ENCODE data around the gene PCDHGB7. TPM values are rescaled to one million over a fixed set of nuclear protein-coding genes. Genes with fewer than 3 reads are reported as not detected.
"Not testable (repeated sequence)": the region's sequence is repeated elsewhere in the genome, so short reads cannot be mapped to it uniquely, and the experiment has no call there.

The PCDHGB7 gene
- total and polyA plus RNA-seq, 10 of the 15 experiments (the other 5 are each of a cell fraction or from before 2014, with no cell fraction given): 0.27 to 1.3 (median 0.54) TPM; not detected in 2

- TF ChIP-seq ZBTB40 (IDR thresholded peaks at IDR 0.05; ENCODE audit: borderline replicate concordance) (no peak), IRF4 (IDR thresholded peaks at IDR 0.05; ENCODE audit: low read depth, low read length) (no peak), IRF3 (IDR thresholded peaks at IDR 0.05) (no peak), CHD1 (IDR thresholded peaks at IDR 0.05; ENCODE audit: low read depth, low read length) (no peak), MTA3 (IDR thresholded peaks at IDR 0.05; ENCODE audit: borderline replicate concordance, low read length) (no peak), CEBPB (IDR thresholded peaks at IDR 0.05; ENCODE audit: borderline replicate concordance in 1 of 2, low read depth in 2 of 2, low read length in 2 of 2) (no peak), JUNB (IDR thresholded peaks at IDR 0.05) (no peak), ATF7 (IDR thresholded peaks at IDR 0.05; ENCODE audit: low read depth) (no peak), SPI1 (IDR thresholded peaks at IDR 0.05; ENCODE audit: borderline replicate concordance, insufficient read depth, low read depth, low read length) (no peak), GATAD2B (conservative IDR thresholded peaks at IDR 0.05; ENCODE audit: low read depth) (no peak)
Measured at GRCh38 chr5:141393267-141393666, 24.2 kb upstream of the PCDHGB7 start (continued).

- CTCF ChIA-PET: interaction anchor here (0.6 to 1.6 kb wide), 6 partner anchors 12 to 169 kb away, joined by 3 to 6 read pairs (median 4); partner anchors contain the start of genes PCDHGA10 and PCDHGA12
- FAIRE-seq; H4K20me1 ChIP-seq (ENCODE audit: control insufficient read depth, insufficient read depth); in situ Hi-C loops (cut with MboI); H3K27me3 ChIP-seq (replicated peaks in 1 of 2; ENCODE audit: control insufficient read depth in 2 of 2, insufficient read depth in 2 of 2, low read length in 1 of 2); POLR2A ChIA-PET; BruUV-seq (replicated peaks); H3K4me3 ChIP-seq; H3K4me2 ChIP-seq (ENCODE audit: control insufficient read depth, insufficient read depth); H3K27ac ChIP-seq (ENCODE audit: control insufficient read depth, insufficient read depth); H2AFZ ChIP-seq (ENCODE audit: control insufficient read depth, low read depth, low read length); H3K9me3 ChIP-seq (replicated peaks; ENCODE audit: control insufficient read depth, insufficient read depth, low read length); intact Hi-C loops (cut with micrococcal nuclease; ENCODE audit: unreplicated experiment); RAD21 ChIA-PET (ENCODE audit: unreplicated experiment); ATAC-seq; H3K79me2 ChIP-seq (ENCODE audit: control insufficient read depth, insufficient read depth, low read length); DNase-seq (ENCODE audit: low read depth, low spot score); SMC1A ChIA-PET (ENCODE audit: uncharacterized antibody, unreplicated experiment); H3K9ac ChIP-seq (ENCODE audit: control insufficient read depth, insufficient read depth, low read length); H3K36me3 ChIP-seq (ENCODE audit: control insufficient read depth in 2 of 2, insufficient read depth in 2 of 2, low read length in 1 of 2); H3K4me1 ChIP-seq (ENCODE audit: control insufficient read depth, insufficient read depth, low read length): not testable (repeated sequence)
- 96% methylated on average over 34 of the region's 53 CpGs for WGBS (ENCODE audit: insufficient coverage, insufficient replicate concordance, low lambda C conversion rate, missing lambda C conversion rate)
Measured at GRCh38 chr5:141394401-141395187, 22.9 kb upstream of the PCDHGB7 start.
